Fibroblast of lung (primary cell): ENCODE measurements around the gene ZNF532.

Source experiments
- CTCF ChIP-seq, 2 donors: IDR thresholded peaks in 1 of 2; conservative IDR thresholded peaks in 1 of 2; 1 replicate in 1 of 2; 2 replicates in 1 of 2; pipeline ENCODE4 v1.5.1; 2011 to 2012; ENCODE audit warnings: low read length in 2 of 2, control low read depth in 1 of 2, inconsistent platforms in 1 of 2, low read depth in 1 of 2, mild to moderate bottlenecking in 1 of 2
- EZH2 ChIP-seq: IDR thresholded peaks from 2 replicates; pipeline ENCODE4 v1.5.1; 2012; ENCODE audit warnings: low read length, control low read depth, mild to moderate bottlenecking; ENCODE audit errors: missing control alignments

- TF ChIP-seq CTCF (conservative IDR thresholded peaks at IDR 0.05 in 1 of 2, IDR thresholded peaks at IDR 0.05 in 1 of 2; ENCODE audit: low read depth in 1 of 2, low read length in 2 of 2) (no peak), EZH2 (no peak)
Observed at GRCh38 chr18:58992301-58993231, 127.9 kb downstream of the ZNF532 start.
